IMR-90 (cell line): ENCODE data around the gene IFNLR1.

ENCODE experiments used
- BHLHE40 ChIP-seq: fragments of 150-350 bp; IDR thresholded peaks from 2 replicates; pipeline ENCODE4 v1.6.1; 2016; ENCODE audit warnings: mild to moderate bottlenecking, low read depth, low read length
- CEBPB ChIP-seq: IDR thresholded peaks from 2 replicates; pipeline ENCODE4 v1.6.1; 2012; ENCODE audit warnings: low read depth, low read length, improper control_type of control experiment
- MAFK ChIP-seq: IDR thresholded peaks from 2 replicates; pipeline ENCODE4 v1.6.1; 2012; ENCODE audit warnings: low read depth, low read length, improper control_type of control experiment
- MAZ ChIP-seq: IDR thresholded peaks from 2 replicates; pipeline ENCODE4 v1.6.1; 2012; ENCODE audit warnings: low read depth, mild to moderate bottlenecking, low read length, improper control_type of control experiment, moderate library complexity, borderline replicate concordance
- POLR2A ChIP-seq: IDR thresholded peaks from 2 replicates; pipeline ENCODE4 v1.6.1; 2012; ENCODE audit warnings: mild to moderate bottlenecking, low read depth, low read length
- RAD21 ChIP-seq: IDR thresholded peaks from 2 replicates; pipeline ENCODE4 v1.6.1; 2012; ENCODE audit warnings: low read length, improper control_type of control experiment
- RCOR1 ChIP-seq: IDR thresholded peaks from 2 replicates; pipeline ENCODE4 v1.6.1; 2012; ENCODE audit warnings: mild to moderate bottlenecking, low read length, improper control_type of control experiment; ENCODE audit not compliant: insufficient replicate concordance
- RFX5 ChIP-seq: IDR thresholded peaks from 2 replicates; pipeline ENCODE4 v1.8.0; 2012; ENCODE audit warnings: low read depth, mild to moderate bottlenecking, low read length, moderate library complexity
- SMC3 ChIP-seq: fragments of 150-350 bp; IDR thresholded peaks from 2 replicates; pipeline ENCODE4 v1.6.1; 2016; ENCODE audit warnings: low read depth, mild to moderate bottlenecking, antibody characterized with exemption, low read length, moderate library complexity
- TF ChIP-seq, protein P1 (sequence below): conservative IDR thresholded peaks from 2 replicates; pipeline ENCODE4 v1.5.1; 2012; ENCODE audit warnings: mild to moderate bottlenecking, low read depth, low read length, improper control_type of control experiment
- TF ChIP-seq, protein P2 (sequence below): fragments of 150-350 bp; IDR thresholded peaks from 2 replicates; pipeline ENCODE4 v1.6.1; 2017; ENCODE audit warnings: mild to moderate bottlenecking, antibody characterized with exemption, low read length, low read depth

DNA sequence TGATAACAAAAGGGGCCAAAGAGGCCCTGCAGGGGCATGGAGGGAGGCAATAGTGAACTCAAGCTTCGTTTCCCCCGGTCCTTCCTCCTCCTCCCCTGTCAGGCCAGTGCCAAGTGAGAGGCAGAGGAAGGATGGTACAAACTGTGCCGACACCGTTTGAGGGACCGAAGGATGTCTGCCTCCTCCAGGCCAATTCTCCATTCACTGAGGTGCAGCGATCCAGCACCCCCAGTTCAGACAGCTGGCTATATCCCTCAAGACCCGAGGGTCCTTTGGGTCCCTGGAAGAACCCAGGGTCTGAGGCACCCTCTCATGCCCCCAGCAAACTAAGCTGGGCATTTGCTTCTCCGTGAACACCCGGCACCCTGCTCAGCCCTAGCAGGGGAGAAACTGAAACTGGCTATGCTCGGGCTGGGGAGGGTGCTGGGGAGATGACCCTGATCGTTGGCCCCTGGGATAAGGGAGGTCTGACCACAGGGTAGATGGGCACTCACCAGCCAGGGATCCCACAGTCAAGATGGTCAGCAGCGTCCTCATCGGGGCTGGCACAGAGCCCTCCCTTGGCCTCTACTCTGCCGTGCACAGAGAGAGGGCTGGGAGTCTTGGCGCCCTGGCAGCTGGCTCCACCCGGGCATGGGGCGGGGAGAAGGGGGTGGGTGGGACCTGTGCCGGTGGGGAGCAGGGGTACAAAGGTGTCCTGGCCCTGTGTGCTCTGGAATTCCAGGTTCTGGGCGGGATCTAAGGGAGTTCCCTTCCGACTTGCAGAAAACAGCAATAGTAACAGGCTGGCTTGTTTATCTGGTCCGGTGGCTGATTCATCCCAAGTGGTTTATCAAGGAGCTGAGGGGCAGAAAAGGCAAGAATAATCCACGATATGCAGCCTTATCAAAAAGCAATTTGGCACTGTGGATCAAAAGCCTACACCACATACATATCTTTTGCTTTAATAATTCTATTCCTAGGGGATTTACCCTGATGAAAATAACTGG lies 44.2 kb downstream of the IFNLR1 start, which contains the start of gene IL22RA1:
- TF ChIP-seq, protein P1, sequence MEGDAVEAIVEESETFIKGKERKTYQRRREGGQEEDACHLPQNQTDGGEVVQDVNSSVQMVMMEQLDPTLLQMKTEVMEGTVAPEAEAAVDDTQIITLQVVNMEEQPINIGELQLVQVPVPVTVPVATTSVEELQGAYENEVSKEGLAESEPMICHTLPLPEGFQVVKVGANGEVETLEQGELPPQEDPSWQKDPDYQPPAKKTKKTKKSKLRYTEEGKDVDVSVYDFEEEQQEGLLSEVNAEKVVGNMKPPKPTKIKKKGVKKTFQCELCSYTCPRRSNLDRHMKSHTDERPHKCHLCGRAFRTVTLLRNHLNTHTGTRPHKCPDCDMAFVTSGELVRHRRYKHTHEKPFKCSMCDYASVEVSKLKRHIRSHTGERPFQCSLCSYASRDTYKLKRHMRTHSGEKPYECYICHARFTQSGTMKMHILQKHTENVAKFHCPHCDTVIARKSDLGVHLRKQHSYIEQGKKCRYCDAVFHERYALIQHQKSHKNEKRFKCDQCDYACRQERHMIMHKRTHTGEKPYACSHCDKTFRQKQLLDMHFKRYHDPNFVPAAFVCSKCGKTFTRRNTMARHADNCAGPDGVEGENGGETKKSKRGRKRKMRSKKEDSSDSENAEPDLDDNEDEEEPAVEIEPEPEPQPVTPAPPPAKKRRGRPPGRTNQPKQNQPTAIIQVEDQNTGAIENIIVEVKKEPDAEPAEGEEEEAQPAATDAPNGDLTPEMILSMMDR = no peak
- TF ChIP-seq MAFK (no peak), RCOR1 (no peak), SMC3 (no peak), MAZ (no peak), POLR2A (no peak), BHLHE40 (no peak), RAD21 (no peak), CEBPB (no peak), RFX5 (no peak)
- TF ChIP-seq, protein P2, sequence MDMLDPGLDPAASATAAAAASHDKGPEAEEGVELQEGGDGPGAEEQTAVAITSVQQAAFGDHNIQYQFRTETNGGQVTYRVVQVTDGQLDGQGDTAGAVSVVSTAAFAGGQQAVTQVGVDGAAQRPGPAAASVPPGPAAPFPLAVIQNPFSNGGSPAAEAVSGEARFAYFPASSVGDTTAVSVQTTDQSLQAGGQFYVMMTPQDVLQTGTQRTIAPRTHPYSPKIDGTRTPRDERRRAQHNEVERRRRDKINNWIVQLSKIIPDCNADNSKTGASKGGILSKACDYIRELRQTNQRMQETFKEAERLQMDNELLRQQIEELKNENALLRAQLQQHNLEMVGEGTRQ = no peak
